Endodermal cell (in vitro differentiated cells): ENCODE measurements around the gene ARL5A. TPM values are rescaled to one million over a fixed set of nuclear protein-coding genes. Genes with fewer than 3 reads are reported as not detected.

Experiments used
- DNase-seq: peaks from one replicate; pipeline ENCODE4 v3.0.0-alpha.2; 2017
- H3K27ac ChIP-seq: 2 replicates; pipeline ENCODE4 v1.5.1; 2013; ENCODE audit warnings: mild to moderate bottlenecking, low read depth, low read length, moderate library complexity
- H3K27me3 ChIP-seq: 2 replicates; pipeline ENCODE4 v1.6.1; 2013; ENCODE audit warnings: mild to moderate bottlenecking, low read length, moderate library complexity; ENCODE audit not compliant: insufficient read depth, control insufficient read depth, poor library complexity, severe bottlenecking
- H3K36me3 ChIP-seq: 2 replicates; pipeline ENCODE4 v1.7.0; 2013; ENCODE audit warnings: mild to moderate bottlenecking, low read length, moderate library complexity; ENCODE audit not compliant: control insufficient read depth, insufficient read depth
- H3K4me1 ChIP-seq: one replicate; pipeline ENCODE4 v1.7.0; 2013; ENCODE audit warnings: low read length; ENCODE audit not compliant: control insufficient read depth, insufficient read depth
- H3K4me3 ChIP-seq: 2 replicates; pipeline ENCODE4 v1.5.1; 2013; ENCODE audit warnings: mild to moderate bottlenecking, low read length, moderate library complexity
- H3K9ac ChIP-seq: 2 replicates; pipeline ENCODE4 v1.6.1; 2013; ENCODE audit warnings: mild to moderate bottlenecking, low read length, moderate library complexity; ENCODE audit not compliant: poor library complexity, severe bottlenecking; ENCODE audit errors: extremely low read depth
- H3K9me3 ChIP-seq: 2 replicates; pipeline ENCODE4 v1.6.1; 2013; ENCODE audit warnings: mild to moderate bottlenecking, low read length, moderate library complexity; ENCODE audit not compliant: control insufficient read depth
- H3K27ac Mint-ChIP-seq: 2 replicates; pipeline ENCODE4 v1.8.0; 2020; ENCODE audit warnings: mixed read lengths
- H3K27me3 Mint-ChIP-seq: 2 replicates; pipeline ENCODE4 v1.8.0; 2021; ENCODE audit warnings: mild to moderate bottlenecking, mixed read lengths; ENCODE audit not compliant: insufficient read depth
- H3K36me3 Mint-ChIP-seq: 2 replicates; pipeline ENCODE4 v1.8.0; 2020; ENCODE audit warnings: low read depth, mixed read lengths
- H3K4me1 Mint-ChIP-seq: 2 replicates; pipeline ENCODE4 v1.8.0; 2020; ENCODE audit warnings: mixed read lengths
- H3K4me3 Mint-ChIP-seq: 2 replicates; pipeline ENCODE4 v1.8.0; 2020; ENCODE audit warnings: mild to moderate bottlenecking, moderate library complexity, mixed read lengths
- H3K9me3 Mint-ChIP-seq: 2 replicates; pipeline ENCODE4 v1.8.0; 2020; ENCODE audit warnings: mild to moderate bottlenecking, mixed read lengths
- WGBS, 2 experiments: methylation state at CpG; one replicate each; pipeline versions ENCODE4 v1.1.5 to v1.1.7; 2013; ENCODE audit warnings: missing lambda C conversion rate in 2 of 2, mixed read lengths in 1 of 2; ENCODE audit not compliant: insufficient coverage in 1 of 2, insufficient read length in 1 of 2; 5-methylcytosine and 5-hydroxymethylcytosine counted together
- total RNA-seq, 2 donors: library from RNA; stranded (reverse); fragmentation: NEBNext Ultra II Directional in 1 of 2; extraction: Animal tissue kit (Norgen Biotek cat#: 25700) in 1 of 2; gene quantifications; 2 replicates in 1 of 2; 3 replicates in 1 of 2; pipeline ENCODE4 v1.2.1, GENCODE V29; 2021
- TF ChIP-seq, protein P1 (sequence below): fragments of 200-600 bp; sonication (generic); conservative IDR thresholded peaks from 2 replicates; pipeline ENCODE4 v1.5.0; 2021; ENCODE audit warnings: antibody characterized with exemption, mild to moderate bottlenecking

Gene ARL5A
- total RNA-seq, 2 donors from 2014 or later = 72.2 to 77.1 TPM

- Mint-ChIP-seq H3K4me3 (peak overlapping the region; percentile 95), H3K4me1 (peaks cover 35% of the 10 kb centered on the region), H3K27ac (peak overlapping the region; percentile 87), H3K27me3 (no peaks in the 10 kb centered on the region), H3K9me3 (no peaks in the 10 kb centered on the region), H3K36me3 (no peaks in the 10 kb centered on the region)
- no peak for DNase-seq
- H3K36me3 ChIP-seq = no peaks in the 10 kb centered on the region
- H3K9me3 ChIP-seq = no peaks in the 10 kb centered on the region
- peaks cover 6% of the 10 kb centered on the region for H3K4me1 ChIP-seq
- no peaks in the 10 kb centered on the region for H3K27me3 ChIP-seq
- H3K27ac ChIP-seq = no peak overlapping the region
- WGBS, 2 experiments = 81 to 90% methylated on average over 2 to 5 of the region's 5 CpGs
- peak overlapping the region; percentile 94 for H3K4me3 ChIP-seq
- H3K9ac ChIP-seq = peak overlapping the region; percentile 12
- TF ChIP-seq, protein P1, sequence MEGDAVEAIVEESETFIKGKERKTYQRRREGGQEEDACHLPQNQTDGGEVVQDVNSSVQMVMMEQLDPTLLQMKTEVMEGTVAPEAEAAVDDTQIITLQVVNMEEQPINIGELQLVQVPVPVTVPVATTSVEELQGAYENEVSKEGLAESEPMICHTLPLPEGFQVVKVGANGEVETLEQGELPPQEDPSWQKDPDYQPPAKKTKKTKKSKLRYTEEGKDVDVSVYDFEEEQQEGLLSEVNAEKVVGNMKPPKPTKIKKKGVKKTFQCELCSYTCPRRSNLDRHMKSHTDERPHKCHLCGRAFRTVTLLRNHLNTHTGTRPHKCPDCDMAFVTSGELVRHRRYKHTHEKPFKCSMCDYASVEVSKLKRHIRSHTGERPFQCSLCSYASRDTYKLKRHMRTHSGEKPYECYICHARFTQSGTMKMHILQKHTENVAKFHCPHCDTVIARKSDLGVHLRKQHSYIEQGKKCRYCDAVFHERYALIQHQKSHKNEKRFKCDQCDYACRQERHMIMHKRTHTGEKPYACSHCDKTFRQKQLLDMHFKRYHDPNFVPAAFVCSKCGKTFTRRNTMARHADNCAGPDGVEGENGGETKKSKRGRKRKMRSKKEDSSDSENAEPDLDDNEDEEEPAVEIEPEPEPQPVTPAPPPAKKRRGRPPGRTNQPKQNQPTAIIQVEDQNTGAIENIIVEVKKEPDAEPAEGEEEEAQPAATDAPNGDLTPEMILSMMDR = no peak
These were observed 686 bp upstream of the ARL5A start for GRCh38 chr2:151828890-151829324.

- WGBS, 2 experiments = 1 to 2% methylated on average over 19 to 38 of the region's 38 CpGs
These were observed 568 bp downstream of the ARL5A start for GRCh38 chr2:151827564-151828142.

DNA sequence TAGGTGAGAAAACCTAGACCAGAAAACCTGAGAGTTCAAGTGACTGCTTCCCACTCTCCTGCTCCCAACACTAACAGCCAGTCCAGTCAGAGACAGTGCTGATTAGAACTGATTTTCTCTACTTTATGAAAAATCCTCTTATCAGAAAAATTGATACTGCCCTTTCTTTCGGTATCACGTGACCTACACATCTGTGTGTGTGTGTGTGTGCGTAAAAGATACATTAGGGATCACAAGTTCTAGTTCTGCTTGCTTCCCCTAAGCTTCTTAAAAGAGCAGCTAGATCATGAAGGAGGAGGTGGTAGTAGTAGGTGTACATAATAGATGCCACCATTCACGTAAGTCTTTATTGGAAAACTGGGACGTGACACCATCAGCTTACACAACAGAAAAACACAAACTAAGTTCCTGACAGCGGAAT, 1.5 kb downstream of the ARL5A start:
- Mint-ChIP-seq H3K4me3 (peak overlapping the region; percentile 95), H3K27ac (peak overlapping the region; percentile 95), H3K9me3 (no peaks in the 10 kb centered on the region), H3K36me3 (peaks cover 4% of the 10 kb centered on the region), H3K4me1 (peaks cover 42% of the 10 kb centered on the region), H3K27me3 (no peaks in the 10 kb centered on the region)
- 56 to 80% methylated on average over 1 to 6 of the region's 6 CpGs for WGBS, 2 experiments
- no peak overlapping the region for H3K27ac ChIP-seq
- no peaks in the 10 kb centered on the region for H3K36me3 ChIP-seq
- TF ChIP-seq, protein P1 = no peak
- H3K27me3 ChIP-seq = no peaks in the 10 kb centered on the region
- peak overlapping the region; percentile 94 for H3K4me3 ChIP-seq
- no peak for DNase-seq
- peak overlapping the region; percentile 88 for H3K9ac ChIP-seq
- no peaks in the 10 kb centered on the region for H3K9me3 ChIP-seq
- peaks cover 11% of the 10 kb centered on the region for H3K4me1 ChIP-seq

More at GRCh38 chr2:151827564-151828142, 568 bp downstream of the ARL5A start:
- Mint-ChIP-seq H3K9me3 (no peaks in the 10 kb centered on the region), H3K36me3 (no peaks in the 10 kb centered on the region), H3K27me3 (no peaks in the 10 kb centered on the region), H3K27ac (peak overlapping the region; percentile 95), H3K4me3 (peak overlapping the region; percentile 95), H3K4me1 (peaks cover 42% of the 10 kb centered on the region)
- H3K36me3 ChIP-seq = no peaks in the 10 kb centered on the region
- peak overlapping the region; percentile 82 for H3K27ac ChIP-seq
- TF ChIP-seq, protein P1 = no peak
- peak overlapping the region; percentile 88 for H3K9ac ChIP-seq
- no peaks in the 10 kb centered on the region for H3K9me3 ChIP-seq
- H3K27me3 ChIP-seq = no peaks in the 10 kb centered on the region
- peak overlapping the region; percentile 94 for H3K4me3 ChIP-seq
- peak; percentile 68 for DNase-seq
- H3K4me1 ChIP-seq = peaks cover 11% of the 10 kb centered on the region
